Duodenal mucosa (tissue), 2 donors: ENCODE measurements around the gene MAST4.

Experiments used
- H3K27ac ChIP-seq: one replicate; pipeline ENCODE4 v1.7.0; 2013; ENCODE audit warnings: low read depth, low read length
- H3K27me3 ChIP-seq, 2 donors: one replicate each; pipeline ENCODE4 v1.7.0; 2013; ENCODE audit warnings: low read length in 2 of 2, control low read depth in 1 of 2; ENCODE audit not compliant: insufficient read depth in 2 of 2, control insufficient read depth in 1 of 2
- H3K36me3 ChIP-seq, 2 donors: one replicate each; pipeline ENCODE4 v1.7.0; 2013; ENCODE audit warnings: low read length in 2 of 2, control low read depth in 1 of 2; ENCODE audit not compliant: insufficient read depth in 2 of 2, control insufficient read depth in 1 of 2
- H3K4me1 ChIP-seq, 2 donors: one replicate each; pipeline ENCODE4 v1.7.0; 2013; ENCODE audit warnings: low read length in 2 of 2, control low read depth in 1 of 2; ENCODE audit not compliant: insufficient read depth in 2 of 2, control insufficient read depth in 1 of 2
- H3K4me3 ChIP-seq, 2 donors: one replicate each; pipeline ENCODE4 v1.7.0; 2013; ENCODE audit warnings: low read length in 2 of 2, low read depth in 1 of 2
- H3K9ac ChIP-seq, 2 donors: one replicate each; pipeline ENCODE4 v1.7.0; 2013; ENCODE audit warnings: low read length in 2 of 2, low read depth in 1 of 2
- H3K9me3 ChIP-seq, 2 donors: one replicate each; pipeline ENCODE4 v1.7.0; 2013; ENCODE audit warnings: low read length in 2 of 2, control low read depth in 1 of 2; ENCODE audit not compliant: control insufficient read depth in 1 of 2

Gene MAST4

GRCh38 chr5:67090040-67090439, 493.8 kb downstream of the MAST4 start:
- no peak overlapping the region for H3K9ac ChIP-seq
- H3K9me3 ChIP-seq = no peaks in the 10 kb centered on the region
- peaks cover 16 to 28% of the 10 kb centered on the region in 2 donors for H3K4me1 ChIP-seq
- H3K4me3 ChIP-seq = no peak overlapping the region
- peaks cover 0 to 5% of the 10 kb centered on the region in 2 donors for H3K36me3 ChIP-seq
- H3K27ac ChIP-seq = no peak overlapping the region
- H3K27me3 ChIP-seq = no peaks in the 10 kb centered on the region

- Histone ChIP-seq H3K36me3 (peaks cover 0 to 5% of the 10 kb centered on the region in 2 donors), H3K4me1 (peaks cover 17 to 32% of the 10 kb centered on the region in 2 donors), H3K9me3 (no peaks in the 10 kb centered on the region), H3K27me3 (no peaks in the 10 kb centered on the region), H3K9ac (no peak overlapping the region), H3K27ac (no peak overlapping the region), H3K4me3 (no peak overlapping the region)
These were observed 494.4 kb downstream of the MAST4 start for GRCh38 chr5:67090593-67090992.

- Histone ChIP-seq H3K9ac (no peak overlapping the region), H3K9me3 (no peaks in the 10 kb centered on the region), H3K27me3 (no peaks in the 10 kb centered on the region), H3K4me3 (peak overlapping the region in 1 of 2 donors; percentile 31), H3K27ac (peak overlapping the region; percentile 37), H3K36me3 (peaks cover 0 to 5% of the 10 kb centered on the region in 2 donors), H3K4me1 (peaks cover 17 to 39% of the 10 kb centered on the region in 2 donors)
These were observed 496.3 kb downstream of the MAST4 start for GRCh38 chr5:67092535-67092934.

GRCh38 chr5:67093279-67093678, 497.1 kb downstream of the MAST4 start:
- no peak overlapping the region for H3K27ac ChIP-seq
- H3K4me3 ChIP-seq = no peak overlapping the region
- H3K36me3 ChIP-seq = peaks cover 0 to 5% of the 10 kb centered on the region in 2 donors
- no peak overlapping the region for H3K9ac ChIP-seq
- H3K9me3 ChIP-seq = no peaks in the 10 kb centered on the region
- no peaks in the 10 kb centered on the region for H3K27me3 ChIP-seq
- H3K4me1 ChIP-seq = peaks cover 17 to 39% of the 10 kb centered on the region in 2 donors

GRCh38 chr5:67094476-67095300, 498.5 kb downstream of the MAST4 start:
- Histone ChIP-seq H3K9ac (no peak overlapping the region), H3K4me3 (no peak overlapping the region), H3K27ac (peak overlapping the region; percentile 28), H3K27me3 (no peaks in the 10 kb centered on the region), H3K4me1 (peaks cover 17 to 35% of the 10 kb centered on the region in 2 donors), H3K36me3 (peaks cover 0 to 5% of the 10 kb centered on the region in 2 donors), H3K9me3 (no peaks in the 10 kb centered on the region)

GRCh38 chr5:67095346-67096171, 499.4 kb downstream of the MAST4 start:
- Histone ChIP-seq H3K4me3 (peak overlapping the region; percentile 5 to 16), H3K9ac (no peak overlapping the region), H3K4me1 (peaks cover 17 to 35% of the 10 kb centered on the region in 2 donors)

GRCh38 chr5:67098656-67099055, 502.5 kb downstream of the MAST4 start:
- H3K36me3 ChIP-seq = peaks cover 2 to 15% of the 10 kb centered on the region in 2 donors
- no peaks in the 10 kb centered on the region for H3K9me3 ChIP-seq
- H3K9ac ChIP-seq = no peak overlapping the region
- H3K4me1 ChIP-seq = peaks cover 11 to 19% of the 10 kb centered on the region in 2 donors
- no peaks in the 10 kb centered on the region for H3K27me3 ChIP-seq
- H3K4me3 ChIP-seq = no peak overlapping the region
- H3K27ac ChIP-seq = no peak overlapping the region

More at GRCh38 chr5:67095346-67096171, 499.4 kb downstream of the MAST4 start:
- Histone ChIP-seq H3K36me3 (peaks cover 0 to 5% of the 10 kb centered on the region in 2 donors), H3K27me3 (no peaks in the 10 kb centered on the region), H3K27ac (peak overlapping the region; percentile 28), H3K9me3 (no peaks in the 10 kb centered on the region)

- Histone ChIP-seq H3K27me3 (no peaks in the 10 kb centered on the region), H3K4me3 (no peak overlapping the region), H3K36me3 (peaks cover 2 to 15% of the 10 kb centered on the region in 2 donors), H3K27ac (no peak overlapping the region), H3K9me3 (no peaks in the 10 kb centered on the region), H3K9ac (no peak overlapping the region), H3K4me1 (peaks cover 2 to 8% of the 10 kb centered on the region in 2 donors)
These were observed 504.1 kb downstream of the MAST4 start for GRCh38 chr5:67100301-67100700.

- H3K9ac ChIP-seq = no peak overlapping the region
- no peak overlapping the region for H3K27ac ChIP-seq
- H3K36me3 ChIP-seq = peaks cover 2 to 22% of the 10 kb centered on the region in 2 donors
- no peaks in the 10 kb centered on the region for H3K4me1 ChIP-seq
- no peaks in the 10 kb centered on the region for H3K27me3 ChIP-seq
- no peaks in the 10 kb centered on the region for H3K9me3 ChIP-seq
- H3K4me3 ChIP-seq = no peak overlapping the region
These were observed 506.5 kb downstream of the MAST4 start for GRCh38 chr5:67102708-67103107.

GRCh38 chr5:67104859-67105258, 508.7 kb downstream of the MAST4 start:
- H3K4me3 ChIP-seq = no peak overlapping the region
- no peaks in the 10 kb centered on the region for H3K4me1 ChIP-seq
- peaks cover 2 to 22% of the 10 kb centered on the region in 2 donors for H3K36me3 ChIP-seq
- no peak overlapping the region for H3K9ac ChIP-seq
- no peaks in the 10 kb centered on the region for H3K27me3 ChIP-seq
- H3K27ac ChIP-seq = no peak overlapping the region
- no peaks in the 10 kb centered on the region for H3K9me3 ChIP-seq
